NCI-H82 (cell line): ENCODE results near the gene C3orf20.

Experiments
- DNase-seq: peaks from one replicate; lab custom pipeline; 2025; lab: John Stamatoyannopoulos, UW

The C3orf20 gene

GRCh38 chr3:14816359-14816758 lies 141.4 kb downstream of the C3orf20 start:
- no peak for DNase-seq

- DNase-seq: no peak
These were observed 144.0 kb downstream of the C3orf20 start, which contains the start of gene FGD5 for GRCh38 chr3:14818804-14819500. Gene FGD5, plus strand, starts transcription at chr3:14818962. Its CDS starts 110 bp downstream, at chr3:14819072.

GRCh38 chr3:14819671-14820070 lies 144.7 kb downstream of the C3orf20 start:
- DNase-seq: no peak

- DNase-seq: no peak
These were observed 145.2 kb downstream of the C3orf20 start for GRCh38 chr3:14820156-14820555.

- no peak for DNase-seq
These were observed 146.2 kb downstream of the C3orf20 start for GRCh38 chr3:14821151-14821550.

GRCh38 chr3:14822134-14822533 lies 147.2 kb downstream of the C3orf20 start:
- no peak for DNase-seq
